H9 (cell line): Measurements from ENCODE around the gene DNASE1L2. TPM values are rescaled to one million over a fixed set of nuclear protein-coding genes. Genes with fewer than 3 reads are reported as not detected.

Experiments
- DNase-seq: peaks from one replicate; pipeline ENCODE4 v3.0.0-alpha.2; 2017
- H2AFZ ChIP-seq: one replicate; pipeline ENCODE4 v1.6.1; 2013; ENCODE audit warnings: mild to moderate bottlenecking, low read length, control low read depth, moderate library complexity
- H2AK5ac ChIP-seq: 2 replicates; pipeline ENCODE4 v1.6.1; 2013; ENCODE audit warnings: low read length, control low read depth, mixed read lengths; ENCODE audit not compliant: insufficient read length
- H2BK120ac ChIP-seq: one replicate; pipeline ENCODE4 v1.6.1; 2013; ENCODE audit warnings: low read depth, mild to moderate bottlenecking, low read length, control low read depth, inconsistent platforms; ENCODE audit not compliant: poor library complexity, severe bottlenecking
- H2BK12ac ChIP-seq: 2 replicates; pipeline ENCODE4 v1.6.1; 2013; ENCODE audit warnings: low read length, control low read depth, mixed read lengths, low read depth; ENCODE audit not compliant: insufficient read length
- H2BK15ac ChIP-seq: 2 replicates; pipeline ENCODE4 v1.6.1; 2013; ENCODE audit warnings: low read depth, low read length, control low read depth
- H2BK20ac ChIP-seq: one replicate; pipeline ENCODE4 v1.6.1; 2013; ENCODE audit warnings: low read depth, mild to moderate bottlenecking, low read length, control low read depth, inconsistent platforms; ENCODE audit not compliant: poor library complexity, severe bottlenecking
- H2BK5ac ChIP-seq: 2 replicates; pipeline ENCODE4 v1.6.1; 2013; ENCODE audit warnings: low read length, control low read depth, mixed read lengths; ENCODE audit not compliant: insufficient read length
- H3K14ac ChIP-seq: 2 replicates; pipeline ENCODE4 v1.6.1; 2013; ENCODE audit warnings: low read length, control low read depth; ENCODE audit not compliant: insufficient read depth
- H3K18ac ChIP-seq: 2 replicates; pipeline ENCODE4 v1.6.1; 2013; ENCODE audit warnings: low read depth, mild to moderate bottlenecking, mixed read lengths, low read length, control low read depth; ENCODE audit not compliant: insufficient read length
- H3K23ac ChIP-seq: 2 replicates; pipeline ENCODE4 v1.6.1; 2013; ENCODE audit warnings: low read length, control low read depth, mixed read lengths, low read depth; ENCODE audit not compliant: insufficient read length
- H3K23me2 ChIP-seq: 2 replicates; pipeline ENCODE4 v1.6.1; 2013; ENCODE audit warnings: low read depth, mild to moderate bottlenecking, mixed read lengths, low read length, control low read depth; ENCODE audit not compliant: insufficient read length, poor library complexity, severe bottlenecking
- H3K27ac ChIP-seq: 2 replicates; pipeline ENCODE4 v1.5.1; 2013; ENCODE audit warnings: low read length, control low read depth, mixed read lengths, low read depth; ENCODE audit not compliant: insufficient read length
- H3K27me3 ChIP-seq: 2 replicates; pipeline ENCODE4 v1.6.1; 2013; ENCODE audit warnings: low read length, control low read depth, inconsistent platforms; ENCODE audit not compliant: insufficient read depth
- H3K4ac ChIP-seq: 2 replicates; pipeline ENCODE4 v1.6.1; 2013; ENCODE audit warnings: low read depth, mild to moderate bottlenecking, control low read depth, inconsistent platforms, low read length, moderate library complexity
- H3K4me1 ChIP-seq: 2 replicates; pipeline ENCODE4 v1.6.1; 2013; ENCODE audit warnings: low read length, control low read depth, inconsistent platforms; ENCODE audit not compliant: insufficient read depth
- H3K4me2 ChIP-seq: 2 replicates; pipeline ENCODE4 v1.6.1; 2013; ENCODE audit warnings: low read length, control low read depth, mixed read lengths; ENCODE audit not compliant: insufficient read length, insufficient read depth
- H3K56ac ChIP-seq: 2 replicates; pipeline ENCODE4 v1.6.1; 2013; ENCODE audit warnings: low read depth, mild to moderate bottlenecking, mixed read lengths, low read length, control low read depth; ENCODE audit not compliant: insufficient read length
- H3K79me1 ChIP-seq: 2 replicates; pipeline ENCODE4 v1.6.1; 2013; ENCODE audit warnings: low read depth, mild to moderate bottlenecking, moderate library complexity, low read length, control low read depth, inconsistent platforms; ENCODE audit not compliant: insufficient read depth, poor library complexity, severe bottlenecking
- H3K79me2 ChIP-seq: 2 replicates; pipeline ENCODE4 v1.6.1; 2013; ENCODE audit warnings: low read length, control low read depth, inconsistent platforms; ENCODE audit not compliant: insufficient read depth
- H3K9ac ChIP-seq: 2 replicates; pipeline ENCODE4 v1.6.1; 2013; ENCODE audit warnings: low read length, control low read depth, mixed read lengths; ENCODE audit not compliant: insufficient read length; ENCODE audit errors: extremely low read depth
- H3K9me3 ChIP-seq: one replicate; pipeline ENCODE4 v1.6.1; 2013; ENCODE audit warnings: low read depth, low read length, inconsistent platforms; ENCODE audit not compliant: control insufficient read depth
- H3T11ph ChIP-seq: one replicate; pipeline ENCODE4 v1.6.1; 2013; ENCODE audit warnings: mild to moderate bottlenecking, low read length, control low read depth, inconsistent platforms
- H4K20me1 ChIP-seq: one replicate; pipeline ENCODE4 v1.6.1; 2013; ENCODE audit not compliant: control insufficient read depth, insufficient read length, insufficient read depth
- H4K5ac ChIP-seq: 2 replicates; pipeline ENCODE4 v1.6.1; 2013; ENCODE audit warnings: low read depth, mild to moderate bottlenecking, mixed read lengths, low read length, control low read depth; ENCODE audit not compliant: insufficient read length
- H4K8ac ChIP-seq: replicated peaks from 2 replicates; pipeline ENCODE4 v1.6.1; 2013; ENCODE audit warnings: low read length, control low read depth, mixed read lengths, low read depth; ENCODE audit not compliant: insufficient read length
- H4K91ac ChIP-seq: 2 replicates; pipeline ENCODE4 v1.6.1; 2013; ENCODE audit warnings: low read depth, mild to moderate bottlenecking, moderate library complexity, mixed read lengths, low read length, control low read depth; ENCODE audit not compliant: insufficient read length
- H3K27ac Mint-ChIP-seq, 3 experiments: 2 replicates in 2 of 3; 3 replicates in 1 of 3; pipeline ENCODE4 v1.8.0; 2020 to 2021; ENCODE audit warnings: mixed read lengths in 3 of 3, mild to moderate bottlenecking in 1 of 3, moderate library complexity in 1 of 3
- H3K27me3 Mint-ChIP-seq: 2 replicates; pipeline ENCODE4 v1.8.0; 2021; ENCODE audit warnings: low read depth, mild to moderate bottlenecking, moderate library complexity, mixed read lengths
- H3K36me3 Mint-ChIP-seq, 3 experiments: 2 replicates in 2 of 3; 3 replicates in 1 of 3; pipeline ENCODE4 v1.8.0; 2020 to 2021; ENCODE audit warnings: low read depth in 3 of 3, mixed read lengths in 3 of 3; ENCODE audit not compliant: insufficient read depth in 1 of 3
- H3K4me1 Mint-ChIP-seq, 2 experiments: 2 replicates each; pipeline ENCODE4 v1.8.0; 2020; ENCODE audit warnings: mixed read lengths in 2 of 2
- H3K4me3 Mint-ChIP-seq, 2 experiments: 2 replicates in 1 of 2; 3 replicates in 1 of 2; pipeline ENCODE4 v1.8.0; 2020 to 2021; ENCODE audit warnings: mild to moderate bottlenecking in 2 of 2, mixed read lengths in 2 of 2, moderate library complexity in 1 of 2
- H3K9me3 Mint-ChIP-seq, 2 experiments: 2 replicates in 1 of 2; 3 replicates in 1 of 2; pipeline ENCODE4 v1.8.0; 2020; ENCODE audit warnings: mild to moderate bottlenecking in 2 of 2, mixed read lengths in 2 of 2, moderate library complexity in 1 of 2
- CTCF ChIP-seq: fragments of 200-600 bp; sonication (generic); conservative IDR thresholded peaks from 3 replicates; pipeline ENCODE4 v1.8.0; 2021; ENCODE audit warnings: antibody characterized with exemption, mild to moderate bottlenecking
- WGBS: extraction: QIAGEN DNeasy Blood & Tissue Kit; methylation state at CpG from one replicate; pipeline ENCODE4 v1.1.7; 2013; ENCODE audit warnings: missing lambda C conversion rate, low lambda C conversion rate, mixed read lengths; ENCODE audit not compliant: insufficient read length; ENCODE audit errors: extremely low coverage; 5-methylcytosine and 5-hydroxymethylcytosine counted together
- total RNA-seq: library from RNA; stranded (reverse); gene quantifications from 2 replicates; pipeline ENCODE4 v1.2.1, GENCODE V29; 2021

The DNASE1L2 gene
- total RNA-seq, 1 experiment from 2014 or later, result 2.5 TPM

- Histone ChIP-seq H4K5ac (no peak overlapping the region), H2BK12ac (no peak overlapping the region), H3K27me3 (no peaks in the 10 kb centered on the region), H3K4ac (no peak overlapping the region), H3K79me1 (no peaks in the 10 kb centered on the region), H2BK5ac (no peak overlapping the region), H3K23ac (no peak overlapping the region), H3K18ac (no peak overlapping the region), H3K9ac (no peak overlapping the region), H3K4me1 (no peaks in the 10 kb centered on the region), H2BK20ac (no peak overlapping the region), H3K56ac (no peak overlapping the region), H4K20me1 (no peaks in the 10 kb centered on the region), H2AK5ac (no peak overlapping the region), H4K8ac (no peak overlapping the region), H3K14ac (no peak overlapping the region), H3K4me2 (no peak overlapping the region), H3K27ac (no peak overlapping the region), H3K79me2 (peaks cover 3% of the 10 kb centered on the region; the same call in 1 of the 2 replicates), H3T11ph (no peak overlapping the region), H3K23me2 (peaks cover under 1% of the 10 kb centered on the region), H2BK15ac (no peak overlapping the region), H4K91ac (no peak overlapping the region), H2BK120ac (no peak overlapping the region), H2AFZ (no peak overlapping the region), H3K9me3 (no peaks in the 10 kb centered on the region)
- no peak for TF ChIP-seq CTCF
- peaks cover 2% of the 10 kb centered on the region for H3K27me3 Mint-ChIP-seq
- no peak for DNase-seq
- no peaks in the 10 kb centered on the region; a peak in 1 of 4 replicates for H3K4me1 Mint-ChIP-seq
- no peak overlapping the region for H3K27ac Mint-ChIP-seq
- no peak overlapping the region for H3K4me3 Mint-ChIP-seq
- H3K36me3 Mint-ChIP-seq, result peaks cover 2 to 31% (median 18%) of the 10 kb centered on the region in 3 experiments; a peak in 6 of 7 replicates
- H3K9me3 Mint-ChIP-seq, result no peaks in the 10 kb centered on the region
- no CpG with 5 or more reads among the region's 29 CpGs for WGBS
These were observed 5.0 kb upstream of the DNASE1L2 start for GRCh38 chr16:2231016-2231931.
